H1 (cell line): ENCODE data around the gene ATP11A.

ENCODE experiments used
- EZH2 ChIP-seq: fragments of 200-600 bp; sonication (generic); IDR thresholded peaks from 2 replicates; pipeline ENCODE4 v1.7.1; 2012; ENCODE audit warnings: low read depth, mild to moderate bottlenecking, moderate library complexity, low read length, inconsistent platforms; ENCODE audit not compliant: severe bottlenecking
- RFX5 ChIP-seq: IDR thresholded peaks from 2 replicates; pipeline ENCODE4 v1.6.1; 2011; ENCODE audit warnings: low read depth, low read length, improper control_type of control experiment, borderline replicate concordance
- SIN3A ChIP-seq, 2 experiments: IDR thresholded peaks in 1 of 2; conservative IDR thresholded peaks in 1 of 2; 2 replicates each; pipeline ENCODE4 v1.6.1; 2011 to 2012; ENCODE audit warnings: low read length in 2 of 2, improper control_type of control experiment in 1 of 2, low read depth in 1 of 2, mild to moderate bottlenecking in 1 of 2
- SP1 ChIP-seq: IDR thresholded peaks from 2 replicates; pipeline ENCODE4 v1.6.1; 2011; ENCODE audit warnings: low read depth, low read length
- TAF1 ChIP-seq: IDR thresholded peaks from 2 replicates; pipeline ENCODE4 v1.6.1; 2011; ENCODE audit warnings: mild to moderate bottlenecking, low read depth, low read length
- TF ChIP-seq, protein P1 (sequence below), 3 experiments: IDR thresholded peaks; 1 replicate in 2 of 3; 2 replicates in 1 of 3; pipeline versions ENCODE4 v1.5.1 to v1.6.1; 2011; ENCODE audit warnings: low read length in 3 of 3, mild to moderate bottlenecking in 3 of 3, inconsistent platforms in 2 of 3, low read depth in 1 of 3, moderate library complexity in 1 of 3; ENCODE audit not compliant: insufficient read depth in 1 of 3; ENCODE audit errors: control extremely low read depth in 1 of 3

DNA sequence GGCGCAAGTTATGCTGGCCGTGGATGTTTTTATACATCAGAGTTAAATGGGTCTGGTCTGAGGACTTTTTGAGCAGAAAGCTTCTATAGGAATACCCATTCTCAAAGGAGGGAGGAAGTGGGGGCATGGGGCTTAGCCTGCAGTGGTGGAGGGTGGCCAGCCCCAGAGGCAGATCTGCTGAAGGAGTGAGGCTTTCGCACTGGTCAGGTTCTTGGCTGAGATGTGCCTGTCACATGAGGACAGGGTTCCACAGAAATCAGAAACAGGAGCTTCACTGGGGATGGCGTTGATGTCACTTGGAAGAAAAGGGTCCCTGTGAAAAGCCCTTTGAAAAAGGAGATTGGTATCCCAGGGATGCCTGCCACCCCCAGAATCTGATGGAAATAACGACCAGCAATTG is 178.5 kb downstream of the ATP11A start:
- TF ChIP-seq, protein P1, sequence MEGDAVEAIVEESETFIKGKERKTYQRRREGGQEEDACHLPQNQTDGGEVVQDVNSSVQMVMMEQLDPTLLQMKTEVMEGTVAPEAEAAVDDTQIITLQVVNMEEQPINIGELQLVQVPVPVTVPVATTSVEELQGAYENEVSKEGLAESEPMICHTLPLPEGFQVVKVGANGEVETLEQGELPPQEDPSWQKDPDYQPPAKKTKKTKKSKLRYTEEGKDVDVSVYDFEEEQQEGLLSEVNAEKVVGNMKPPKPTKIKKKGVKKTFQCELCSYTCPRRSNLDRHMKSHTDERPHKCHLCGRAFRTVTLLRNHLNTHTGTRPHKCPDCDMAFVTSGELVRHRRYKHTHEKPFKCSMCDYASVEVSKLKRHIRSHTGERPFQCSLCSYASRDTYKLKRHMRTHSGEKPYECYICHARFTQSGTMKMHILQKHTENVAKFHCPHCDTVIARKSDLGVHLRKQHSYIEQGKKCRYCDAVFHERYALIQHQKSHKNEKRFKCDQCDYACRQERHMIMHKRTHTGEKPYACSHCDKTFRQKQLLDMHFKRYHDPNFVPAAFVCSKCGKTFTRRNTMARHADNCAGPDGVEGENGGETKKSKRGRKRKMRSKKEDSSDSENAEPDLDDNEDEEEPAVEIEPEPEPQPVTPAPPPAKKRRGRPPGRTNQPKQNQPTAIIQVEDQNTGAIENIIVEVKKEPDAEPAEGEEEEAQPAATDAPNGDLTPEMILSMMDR (IDR thresholded peaks at IDR 0.05; ENCODE audit: control extremely low read depth in 1 of 3, insufficient read depth in 1 of 3, low read depth in 1 of 3, low read length in 3 of 3), result no peak
- TF ChIP-seq EZH2, result no peak
- no peak for TF ChIP-seq RFX5
- TF ChIP-seq SP1, result no peak
- no peak for TF ChIP-seq SIN3A (conservative IDR thresholded peaks at IDR 0.05 in 1 of 2, IDR thresholded peaks at IDR 0.05 in 1 of 2; ENCODE audit: low read depth in 1 of 2, low read length in 2 of 2)
- no peak for TF ChIP-seq TAF1
